ENCODE results near the gene MARVELD1. TPM values are rescaled to one million over a fixed set of nuclear protein-coding genes. Genes with fewer than 3 reads are reported as not detected.

MARVELD1 gene
- total and polyA plus RNA-seq, 2 donors = 3.7 to 14.2 TPM

DNA sequence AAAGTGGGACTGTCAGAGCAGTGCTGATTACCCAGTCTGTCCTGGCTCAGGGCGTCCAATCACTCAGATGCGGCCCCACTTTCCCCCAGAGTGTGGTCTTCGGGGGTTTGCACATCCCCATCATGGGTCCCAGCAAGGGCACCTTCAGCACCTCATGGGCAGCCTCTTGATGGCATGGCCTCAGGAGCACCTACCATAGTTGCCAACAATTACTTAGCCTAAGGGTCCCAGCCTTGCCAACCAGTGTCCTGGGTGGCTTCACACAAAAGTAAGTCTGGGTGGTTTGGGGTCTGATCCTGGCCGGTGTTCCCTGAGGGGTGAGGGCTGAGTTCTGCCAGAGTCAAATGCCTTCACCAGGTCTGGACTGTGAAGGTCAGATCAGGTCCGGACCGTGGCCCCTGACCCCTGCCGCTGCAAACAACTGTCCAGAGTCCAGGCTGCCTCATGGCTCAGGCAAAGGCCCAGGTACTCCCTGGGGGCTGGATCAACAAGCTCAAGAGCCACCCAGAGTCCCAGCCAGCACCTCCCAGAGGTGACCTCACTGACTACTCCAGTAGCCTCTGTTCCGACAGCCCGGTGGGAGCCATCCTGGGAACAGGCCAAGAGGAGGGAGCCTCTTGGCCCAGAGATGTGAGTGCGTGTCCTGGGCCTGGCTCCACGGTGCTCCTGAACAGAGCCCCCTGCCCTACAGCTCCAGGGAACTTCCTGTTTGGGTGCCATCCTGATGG, 6.2 kb upstream of the MARVELD1 start:
- no peak for DNase-seq (ENCODE audit: low read depth in 6 of 9, low spot score in 9 of 9)
- Histone ChIP-seq H3K27me3 (ENCODE audit: control insufficient read depth in 2 of 2, insufficient read depth in 1 of 2, low read length in 1 of 2) (peaks cover 5 to 27% of the 10 kb centered on the region in 2 donors), H3K27ac (ENCODE audit: low read depth in 1 of 2, low read length in 1 of 2) (no peak overlapping the region), H3K4me1 (ENCODE audit: control insufficient read depth in 2 of 2, insufficient read depth in 2 of 2, low read length in 2 of 2) (no peaks in the 10 kb centered on the region), H3K9me3 (ENCODE audit: control insufficient read depth in 2 of 2, insufficient read depth in 1 of 2, low read length in 1 of 2) (no peaks in the 10 kb centered on the region), H3K4me3 (ENCODE audit: low read length in 2 of 2) (no peak overlapping the region), H3K36me3 (ENCODE audit: control insufficient read depth in 2 of 2, insufficient read depth in 2 of 2, low read length in 1 of 2) (no peaks in the 10 kb centered on the region)
- 93% methylated on average over 11 of the region's 11 CpGs for WGBS

DNA sequence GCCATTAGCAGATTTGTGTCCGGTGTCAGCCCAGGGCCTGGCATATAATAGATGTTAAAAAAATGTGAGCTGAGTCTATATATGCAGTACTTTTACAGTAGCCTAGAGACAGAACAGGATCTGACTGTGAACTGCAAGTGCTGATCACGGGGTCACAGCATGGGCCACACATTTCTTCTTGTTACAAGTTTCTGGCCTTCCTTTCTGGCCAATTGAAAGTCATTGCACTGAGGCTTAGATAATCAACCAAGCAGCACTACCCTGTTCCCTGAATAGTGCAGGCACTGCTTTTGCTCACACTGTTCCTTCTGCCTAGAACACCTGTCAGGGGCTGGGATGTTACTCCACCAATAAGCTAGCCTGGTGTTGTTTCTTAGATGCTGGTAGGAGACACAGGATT, 5.4 kb upstream of the MARVELD1 start:
- WGBS = 95% methylated on average over 2 of the region's 2 CpGs
- no peak for DNase-seq (ENCODE audit: low read depth in 6 of 9, low spot score in 9 of 9)
- no peaks in the 10 kb centered on the region for H3K9me3 ChIP-seq (ENCODE audit: control insufficient read depth in 2 of 2, insufficient read depth in 1 of 2, low read length in 1 of 2)
- no peak overlapping the region for H3K27ac ChIP-seq (ENCODE audit: low read depth in 1 of 2, low read length in 1 of 2)
- H3K27me3 ChIP-seq (ENCODE audit: control insufficient read depth in 2 of 2, insufficient read depth in 1 of 2, low read length in 1 of 2) = peaks cover 8 to 36% of the 10 kb centered on the region in 2 donors
- no peak overlapping the region for H3K4me3 ChIP-seq (ENCODE audit: low read length in 2 of 2)
- H3K36me3 ChIP-seq (ENCODE audit: control insufficient read depth in 2 of 2, insufficient read depth in 2 of 2, low read length in 1 of 2) = no peaks in the 10 kb centered on the region
- H3K4me1 ChIP-seq (ENCODE audit: control insufficient read depth in 2 of 2, insufficient read depth in 2 of 2, low read length in 2 of 2) = peaks cover 0 to under 1% of the 10 kb centered on the region in 2 donors

- no peaks in the 10 kb centered on the region for H3K9me3 ChIP-seq (ENCODE audit: control insufficient read depth in 2 of 2, insufficient read depth in 1 of 2, low read length in 1 of 2)
- no peaks in the 10 kb centered on the region for H3K36me3 ChIP-seq (ENCODE audit: control insufficient read depth in 2 of 2, insufficient read depth in 2 of 2, low read length in 1 of 2)
- H3K4me1 ChIP-seq (ENCODE audit: control insufficient read depth in 2 of 2, insufficient read depth in 2 of 2, low read length in 2 of 2) = peaks cover 0 to 5% of the 10 kb centered on the region in 2 donors
- 49% methylated on average over 18 of the region's 18 CpGs for WGBS
- DNase-seq (ENCODE audit: low read depth in 6 of 9, low spot score in 9 of 9) = peak in 2 of 9 donors; percentile 41 to 55
- no peak overlapping the region for H3K4me3 ChIP-seq (ENCODE audit: low read length in 2 of 2)
- no peak overlapping the region for H3K27ac ChIP-seq (ENCODE audit: low read depth in 1 of 2, low read length in 1 of 2)
- H3K27me3 ChIP-seq (ENCODE audit: control insufficient read depth in 2 of 2, insufficient read depth in 1 of 2, low read length in 1 of 2) = peaks cover 17 to 46% of the 10 kb centered on the region in 2 donors
Measured at GRCh38 chr10:97708976-97709946, 4.3 kb upstream of the MARVELD1 start.

GRCh38 chr10:97711640-97712572, 1.6 kb upstream of the MARVELD1 start:
- H3K27ac ChIP-seq (ENCODE audit: low read depth in 1 of 2, low read length in 1 of 2) = no peak overlapping the region

DNA sequence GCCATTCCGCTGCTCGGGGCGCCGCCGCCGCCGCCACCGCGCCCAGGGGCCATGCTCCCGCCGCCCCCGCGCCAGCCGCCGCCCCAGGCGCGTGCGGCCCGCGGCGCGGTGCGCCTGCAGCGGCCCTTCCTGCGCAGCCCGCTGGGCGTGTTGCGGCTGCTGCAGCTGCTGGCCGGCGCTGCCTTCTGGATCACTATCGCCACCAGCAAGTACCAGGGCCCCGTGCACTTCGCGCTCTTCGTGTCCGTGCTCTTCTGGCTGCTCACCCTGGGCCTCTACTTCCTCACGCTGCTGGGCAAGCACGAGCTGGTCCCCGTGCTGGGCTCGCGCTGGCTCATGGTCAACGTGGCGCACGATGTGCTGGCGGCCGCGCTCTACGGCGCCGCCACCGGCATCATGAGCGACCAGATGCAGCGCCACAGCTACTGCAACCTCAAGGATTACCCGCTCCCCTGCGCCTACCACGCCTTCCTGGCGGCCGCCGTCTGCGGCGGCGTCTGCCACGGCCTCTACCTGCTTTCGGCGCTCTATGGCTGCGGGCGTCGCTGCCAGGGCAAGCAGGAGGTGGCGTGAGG, 383 bp downstream of the MARVELD1 start:
- Histone ChIP-seq H3K27me3 (ENCODE audit: control insufficient read depth in 2 of 2, insufficient read depth in 1 of 2, low read length in 1 of 2) (peaks cover 27 to 79% of the 10 kb centered on the region in 2 donors), H3K4me1 (ENCODE audit: control insufficient read depth in 2 of 2, insufficient read depth in 2 of 2, low read length in 2 of 2) (peaks cover 5 to 9% of the 10 kb centered on the region in 2 donors), H3K36me3 (ENCODE audit: control insufficient read depth in 2 of 2, insufficient read depth in 2 of 2, low read length in 1 of 2) (no peaks in the 10 kb centered on the region), H3K4me3 (ENCODE audit: low read length in 2 of 2) (peak overlapping the region; percentile 39 to 59), H3K9me3 (ENCODE audit: control insufficient read depth in 2 of 2, insufficient read depth in 1 of 2, low read length in 1 of 2) (no peaks in the 10 kb centered on the region), H3K27ac (ENCODE audit: low read depth in 1 of 2, low read length in 1 of 2) (peak overlapping the region in 1 of 2 donors; percentile 82)
- under 1% methylated on average over 68 of the region's 69 CpGs for WGBS
- peak in 3 of 9 donors; percentile 9 to 56 (median 41) for DNase-seq (ENCODE audit: low read depth in 6 of 9, low spot score in 9 of 9)

More at GRCh38 chr10:97711640-97712572, 1.6 kb upstream of the MARVELD1 start:
- DNase-seq (ENCODE audit: low read depth in 6 of 9, low spot score in 9 of 9) = no peak
- H3K27me3 ChIP-seq (ENCODE audit: control insufficient read depth in 2 of 2, insufficient read depth in 1 of 2, low read length in 1 of 2) = peaks cover 27 to 71% of the 10 kb centered on the region in 2 donors
- H3K4me3 ChIP-seq (ENCODE audit: low read length in 2 of 2) = no peak overlapping the region
- WGBS = 96% methylated on average over 9 of the region's 9 CpGs
- peaks cover 5 to 9% of the 10 kb centered on the region in 2 donors for H3K4me1 ChIP-seq (ENCODE audit: control insufficient read depth in 2 of 2, insufficient read depth in 2 of 2, low read length in 2 of 2)
- no peaks in the 10 kb centered on the region for H3K36me3 ChIP-seq (ENCODE audit: control insufficient read depth in 2 of 2, insufficient read depth in 2 of 2, low read length in 1 of 2)
- H3K9me3 ChIP-seq (ENCODE audit: control insufficient read depth in 2 of 2, insufficient read depth in 1 of 2, low read length in 1 of 2) = no peaks in the 10 kb centered on the region

DNA sequence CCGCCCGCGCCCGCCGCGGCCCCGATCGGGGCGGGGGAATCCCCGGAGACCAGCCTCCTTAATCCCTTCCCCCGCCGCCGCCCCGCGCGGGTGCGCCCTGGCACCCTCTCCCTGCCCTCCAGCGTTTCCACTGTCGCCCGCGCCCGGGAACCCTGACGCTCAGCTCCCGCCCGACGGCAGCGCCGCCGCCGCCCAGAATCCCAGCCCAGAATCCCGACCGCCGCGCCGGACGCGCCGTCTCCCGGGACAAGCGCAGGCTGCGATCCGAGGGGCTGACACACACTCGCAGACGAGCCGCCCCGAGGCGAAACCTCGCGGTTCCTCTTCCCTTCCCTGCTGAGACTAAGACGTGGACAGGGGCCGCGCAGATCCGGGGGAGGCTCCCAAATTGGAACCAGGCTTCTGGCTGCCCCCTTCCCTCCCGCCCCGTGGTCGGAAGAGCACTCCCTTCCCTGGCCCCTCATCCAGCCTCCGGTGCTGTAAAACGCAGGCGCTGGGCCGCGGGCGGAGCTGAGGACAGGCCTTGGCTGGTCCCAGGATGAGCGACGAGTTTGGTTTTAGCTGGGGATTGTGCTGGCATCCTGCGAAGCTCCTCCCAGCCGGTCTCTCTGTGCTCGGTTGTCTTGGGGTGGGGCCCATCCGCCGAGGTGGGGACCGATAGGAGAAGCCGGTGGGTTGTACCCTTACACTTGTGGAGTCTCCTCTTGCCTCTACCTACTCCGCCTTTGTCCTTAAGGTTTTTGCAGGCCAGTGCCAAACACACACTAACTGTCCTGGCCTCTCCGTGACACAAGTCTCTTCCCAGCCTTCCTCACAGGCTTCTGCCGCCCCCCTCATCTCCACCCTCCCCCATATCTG, 1.1 kb downstream of the MARVELD1 start:
- Histone ChIP-seq H3K4me1 (ENCODE audit: control insufficient read depth in 2 of 2, insufficient read depth in 2 of 2, low read length in 2 of 2) (peaks cover 5 to 9% of the 10 kb centered on the region in 2 donors), H3K9me3 (ENCODE audit: control insufficient read depth in 2 of 2, insufficient read depth in 1 of 2, low read length in 1 of 2) (no peaks in the 10 kb centered on the region), H3K4me3 (ENCODE audit: low read length in 2 of 2) (peak overlapping the region; percentile 39 to 59), H3K27ac (ENCODE audit: low read depth in 1 of 2, low read length in 1 of 2) (peak overlapping the region; percentile 32 to 82), H3K27me3 (ENCODE audit: control insufficient read depth in 2 of 2, insufficient read depth in 1 of 2, low read length in 1 of 2) (peaks cover 27 to 72% of the 10 kb centered on the region in 2 donors), H3K36me3 (ENCODE audit: control insufficient read depth in 2 of 2, insufficient read depth in 2 of 2, low read length in 1 of 2) (no peaks in the 10 kb centered on the region)
- DNase-seq (ENCODE audit: low read depth in 6 of 9, low spot score in 9 of 9) = peak in 1 of 9 donors; percentile 26
- WGBS = 6% methylated on average over 74 of the region's 74 CpGs

DNA sequence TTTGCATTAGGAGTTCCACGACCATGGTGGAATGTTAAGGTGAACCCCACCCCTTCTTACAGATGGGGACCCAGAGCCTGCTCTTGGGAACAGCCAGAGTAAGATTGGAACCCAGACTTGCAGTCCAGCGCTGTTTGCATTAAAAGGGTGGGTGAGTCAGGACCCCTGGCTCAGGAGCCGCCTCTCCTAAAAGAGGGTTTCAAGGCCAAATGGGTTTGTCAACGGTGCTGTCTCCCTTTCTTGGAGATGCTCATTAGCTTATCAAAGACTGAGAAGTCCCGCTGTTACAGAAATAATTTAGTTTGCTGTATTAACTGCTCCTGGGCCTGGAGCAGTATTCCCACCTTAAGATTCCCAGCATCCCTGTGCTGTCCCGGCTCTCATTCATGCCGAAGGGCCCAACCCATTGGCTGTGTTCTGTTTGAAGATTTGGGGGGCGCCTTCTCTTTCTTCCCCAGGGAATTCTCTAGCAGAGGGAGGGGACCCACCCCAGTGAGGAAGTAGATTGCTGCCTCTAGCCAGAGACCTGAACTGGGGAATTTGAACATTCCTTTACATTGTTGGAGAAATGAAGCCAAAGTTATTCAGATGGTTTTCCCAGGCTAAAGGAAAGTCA, 1.8 kb downstream of the MARVELD1 start:
- 90% methylated on average over 8 of the region's 8 CpGs for WGBS
- no peak for DNase-seq (ENCODE audit: low read depth in 6 of 9, low spot score in 9 of 9)
- Histone ChIP-seq H3K27me3 (ENCODE audit: control insufficient read depth in 2 of 2, insufficient read depth in 1 of 2, low read length in 1 of 2) (peaks cover 27 to 70% of the 10 kb centered on the region in 2 donors), H3K9me3 (ENCODE audit: control insufficient read depth in 2 of 2, insufficient read depth in 1 of 2, low read length in 1 of 2) (no peaks in the 10 kb centered on the region), H3K27ac (ENCODE audit: low read depth in 1 of 2, low read length in 1 of 2) (peak overlapping the region in 1 of 2 donors; percentile 46), H3K36me3 (ENCODE audit: control insufficient read depth in 2 of 2, insufficient read depth in 2 of 2, low read length in 1 of 2) (no peaks in the 10 kb centered on the region), H3K4me3 (ENCODE audit: low read length in 2 of 2) (no peak overlapping the region), H3K4me1 (ENCODE audit: control insufficient read depth in 2 of 2, insufficient read depth in 2 of 2, low read length in 2 of 2) (peaks cover 5 to 9% of the 10 kb centered on the region in 2 donors)

Measured in thymus (tissue), 11 donors.